Astrocyte of the cerebellum (primary cell): ENCODE data around the gene ERCC5.

Source experiments
- DNase-seq: peaks from one replicate; pipeline ENCODE4 v3.0.0-alpha.2; 2011; ENCODE audit warnings: low read depth
- H3K4me3 ChIP-seq: 2 replicates; pipeline ENCODE4 v1.5.1; 2011; ENCODE audit warnings: mild to moderate bottlenecking, low read depth, low read length, moderate library complexity
- CTCF ChIP-seq: IDR thresholded peaks from 2 replicates; pipeline ENCODE4 v1.5.1; 2012; ENCODE audit warnings: low read length, low read depth, moderate library complexity, mild to moderate bottlenecking; ENCODE audit errors: missing control alignments
- in situ Hi-C: cut with HindIII; loops from 2 replicates; pipeline ENCODE4 v1.10.0; 2017; ENCODE audit warnings: low sequenced_read_pairs

ERCC5 gene

GRCh38 chr13:102875256-102875655, 29.4 kb downstream of the ERCC5 start:
- in situ Hi-C loops = no loop called here
- TF ChIP-seq CTCF = no peak
- H3K4me3 ChIP-seq = no peak overlapping the region
- DNase-seq = no peak

GRCh38 chr13:102877303-102877702, 31.5 kb downstream of the ERCC5 start:
- DNase-seq = no peak
- TF ChIP-seq CTCF = no peak
- H3K4me3 ChIP-seq = no peak overlapping the region
- in situ Hi-C loops = no loop called here

GRCh38 chr13:102878481-102878880, 32.6 kb downstream of the ERCC5 start:
- in situ Hi-C loops = no loop called here
- no peak for TF ChIP-seq CTCF
- H3K4me3 ChIP-seq = no peak overlapping the region
- DNase-seq = peak; percentile 75

GRCh38 chr13:102879793-102880499, 34.1 kb downstream of the ERCC5 start:
- no peak for TF ChIP-seq CTCF
- in situ Hi-C loops = no loop called here

GRCh38 chr13:102881819-102882686, 36.2 kb downstream of the ERCC5 start:
- in situ Hi-C loops = no loop called here
- no peak for TF ChIP-seq CTCF
- no peak for DNase-seq
- H3K4me3 ChIP-seq = no peak overlapping the region

More at GRCh38 chr13:102879793-102880499, 34.1 kb downstream of the ERCC5 start:
- no peak overlapping the region for H3K4me3 ChIP-seq
- no peak for DNase-seq

- in situ Hi-C loops = no loop called here
- no peak overlapping the region for H3K4me3 ChIP-seq
- TF ChIP-seq CTCF = no peak
- DNase-seq = no peak
These were observed 46.7 kb downstream of the ERCC5 start for GRCh38 chr13:102892503-102892902.
